Prostate gland (tissue), 1 donor: Measurements from ENCODE around the gene ZNRD2.

Experiments
- POLR2A ChIP-seq: fragments of 450-650 bp; IDR thresholded peaks from one replicate; pipeline ENCODE4 v1.6.1; 2016; ENCODE audit warnings: antibody characterized with exemption, mild to moderate bottlenecking
- POLR2AphosphoS5 ChIP-seq: sonication (generic); formaldehyde crosslinking; IDR thresholded peaks from one replicate; pipeline ENCODE4 v1.6.1; 2017; ENCODE audit warnings: antibody characterized with exemption

DNA sequence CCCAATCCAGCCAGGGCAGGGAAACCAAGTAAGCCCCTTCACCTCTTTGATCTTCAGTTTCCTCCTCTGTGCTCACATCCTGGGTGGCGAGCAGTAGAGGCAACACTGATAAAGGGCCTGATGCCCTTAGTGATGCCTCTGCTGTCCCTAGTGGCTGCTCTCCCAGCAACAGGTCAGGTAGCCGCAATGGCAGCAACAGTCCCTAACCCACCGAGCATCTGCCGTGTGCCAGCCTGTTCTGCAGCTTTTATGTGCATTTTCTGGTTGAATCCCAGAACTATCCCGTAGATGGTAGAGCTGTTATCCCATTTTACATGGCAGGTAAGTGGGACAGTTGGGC is 40.1 kb upstream of the ZNRD2 start:
- no peak for TF ChIP-seq POLR2A
- no peak for TF ChIP-seq POLR2AphosphoS5
